ENCODE results near the gene PHLDA1.
"Not testable (repeated sequence)": the region's sequence is repeated elsewhere in the genome, so short reads cannot be mapped to it uniquely, and the experiment has no call there.

The PHLDA1 gene

GRCh38 chr12:76018672-76019071 is 12.9 kb downstream of the PHLDA1 start:
- no peak for DNase-seq (ENCODE audit: low read depth)

GRCh38 chr12:76018111-76018510 is 13.5 kb downstream of the PHLDA1 start:
- peak; percentile 75 for DNase-seq (ENCODE audit: low read depth)

- no peak for DNase-seq (ENCODE audit: low read depth)
Measured at GRCh38 chr12:76014007-76014406, 17.6 kb downstream of the PHLDA1 start.

GRCh38 chr12:76013603-76014002 is 18.0 kb downstream of the PHLDA1 start:
- DNase-seq (ENCODE audit: low read depth) = no peak

GRCh38 chr12:76012644-76013043 is 18.9 kb downstream of the PHLDA1 start:
- DNase-seq (ENCODE audit: low read depth) = no peak

GRCh38 chr12:76010732-76011458 is 20.7 kb downstream of the PHLDA1 start:
- DNase-seq (ENCODE audit: low read depth) = no peak

GRCh38 chr12:76008428-76008827 is 23.1 kb downstream of the PHLDA1 start:
- no peak for DNase-seq (ENCODE audit: low read depth)

GRCh38 chr12:76007640-76008039 is 23.9 kb downstream of the PHLDA1 start:
- DNase-seq (ENCODE audit: low read depth) = no peak

- no peak for DNase-seq (ENCODE audit: low read depth)
Measured at GRCh38 chr12:76006028-76006925, 25.3 kb downstream of the PHLDA1 start.

GRCh38 chr12:76003355-76003638 is 28.3 kb downstream of the PHLDA1 start:
- DNase-seq (ENCODE audit: low read depth) = no peak

- no peak for DNase-seq (ENCODE audit: low read depth)
Measured at GRCh38 chr12:76002598-76003354, 28.8 kb downstream of the PHLDA1 start.

GRCh38 chr12:75998292-75999063 is 33.1 kb downstream of the PHLDA1 start:
- DNase-seq (ENCODE audit: low read depth) = no peak

GRCh38 chr12:75997658-75998057 is 33.9 kb downstream of the PHLDA1 start:
- no peak for DNase-seq (ENCODE audit: low read depth)

- no peak for DNase-seq (ENCODE audit: low read depth)
Measured at GRCh38 chr12:75996861-75997447, 34.6 kb downstream of the PHLDA1 start.

GRCh38 chr12:75995691-75996090 is 35.9 kb downstream of the PHLDA1 start:
- peak; percentile 49 for DNase-seq (ENCODE audit: low read depth)

- DNase-seq (ENCODE audit: low read depth) = no peak
Measured at GRCh38 chr12:75994069-75994740, 37.4 kb downstream of the PHLDA1 start.

- DNase-seq (ENCODE audit: low read depth) = no peak
Measured at GRCh38 chr12:75991753-75992152, 39.8 kb downstream of the PHLDA1 start.

- no peak for DNase-seq (ENCODE audit: low read depth)
Measured at GRCh38 chr12:75990189-75990912, 41.2 kb downstream of the PHLDA1 start.

- DNase-seq (ENCODE audit: low read depth) = not testable (repeated sequence)
Measured at GRCh38 chr12:75987709-75988108, 43.9 kb downstream of the PHLDA1 start.
